GM21576 (cell line): ENCODE results near the gene MRPL14.
A peak's percentile ranks its signal among the peaks of the same experiment; 100 is the strongest.

Experiments used
- ATAC-seq: cut with Tn5 transposase; IDR thresholded peaks from one replicate; pipeline ENCODE4 v1.9.1; 2021; ENCODE audit warnings: mild to moderate bottlenecking, moderate library complexity; ENCODE audit not compliant: unreplicated experiment

MRPL14 gene

DNA sequence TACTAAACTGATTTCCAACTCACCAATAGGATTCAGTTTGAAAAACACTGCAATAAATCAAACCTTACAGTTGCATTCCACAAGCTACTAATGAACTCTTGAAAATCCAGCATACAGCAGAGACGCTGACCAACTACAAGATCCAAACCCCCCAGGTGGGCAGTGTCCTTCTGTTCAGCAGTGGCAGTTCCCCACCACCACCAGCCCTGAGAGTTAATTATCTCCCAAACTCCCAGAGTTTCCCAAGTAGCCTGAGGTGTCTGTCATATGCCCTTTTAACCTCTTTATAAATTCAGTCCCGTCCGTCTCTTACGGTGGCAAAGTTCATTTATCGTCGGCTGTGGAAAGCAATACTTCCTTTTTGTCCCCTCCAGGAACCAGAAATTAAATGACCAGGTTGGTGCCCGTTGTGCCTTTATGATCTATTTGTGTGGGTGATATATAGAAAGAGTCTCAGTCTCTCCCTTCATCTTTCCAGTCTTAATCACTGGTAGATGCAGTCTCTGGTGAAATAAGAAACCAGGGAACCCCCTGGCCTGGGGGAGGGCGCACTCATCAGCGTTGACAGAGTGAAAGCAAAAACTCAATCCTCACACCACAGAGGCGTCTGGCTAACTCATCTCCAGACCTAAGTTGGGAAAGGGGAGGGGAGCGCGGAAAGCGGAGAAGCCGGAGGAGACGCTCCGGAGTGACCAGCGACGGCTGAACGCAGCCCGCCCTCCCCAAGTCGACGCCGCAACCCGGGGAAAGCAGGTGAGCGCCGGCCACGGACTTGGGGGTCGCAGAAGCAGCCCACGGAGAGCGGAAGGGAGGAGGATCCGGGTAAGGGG lies 717 bp downstream of the MRPL14 start:
- ATAC-seq = peak; percentile 36

- ATAC-seq = no peak
These were observed 3.7 kb downstream of the MRPL14 start for GRCh38 chr6:44123544-44123943.

- ATAC-seq = no peak
These were observed 4.5 kb downstream of the MRPL14 start for GRCh38 chr6:44122801-44123200.

DNA sequence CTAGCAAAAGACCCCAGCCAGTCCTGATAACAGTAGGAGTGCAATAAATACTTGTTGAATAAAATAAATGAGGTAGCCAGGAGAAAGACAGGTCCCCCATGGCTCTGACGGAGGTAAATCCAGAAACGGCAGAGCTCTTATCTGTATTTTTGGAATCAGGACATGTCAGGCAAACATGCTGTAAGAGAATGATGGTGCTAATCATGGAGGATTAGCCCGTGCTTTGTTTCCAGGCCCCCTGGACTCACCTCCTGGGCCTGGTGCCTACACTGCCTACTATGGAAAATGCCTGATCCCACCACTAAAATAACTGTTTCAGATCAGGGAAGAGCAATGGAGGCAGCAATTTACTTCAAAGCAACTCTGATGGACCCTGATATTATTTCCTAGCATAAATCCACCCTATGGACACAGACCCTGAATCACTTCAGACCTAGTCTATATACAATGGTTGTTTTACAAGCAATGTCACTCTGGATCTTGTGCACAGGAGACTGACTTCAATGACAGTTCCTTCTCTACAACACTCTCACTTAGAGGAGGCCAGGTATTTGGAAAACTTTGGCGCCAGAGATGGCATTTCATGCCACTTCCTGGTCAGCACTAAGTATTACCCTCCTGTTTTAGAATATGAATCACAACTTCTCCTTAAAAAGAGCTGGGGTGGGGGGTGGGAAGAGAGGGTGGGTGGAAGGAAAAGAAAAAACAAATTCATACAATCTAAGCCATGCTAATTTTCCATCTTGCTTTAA lies 6.4 kb downstream of the MRPL14 start:
- ATAC-seq = no peak

- ATAC-seq = no peak
These were observed 7.5 kb downstream of the MRPL14 start for GRCh38 chr6:44119704-44120262.

DNA sequence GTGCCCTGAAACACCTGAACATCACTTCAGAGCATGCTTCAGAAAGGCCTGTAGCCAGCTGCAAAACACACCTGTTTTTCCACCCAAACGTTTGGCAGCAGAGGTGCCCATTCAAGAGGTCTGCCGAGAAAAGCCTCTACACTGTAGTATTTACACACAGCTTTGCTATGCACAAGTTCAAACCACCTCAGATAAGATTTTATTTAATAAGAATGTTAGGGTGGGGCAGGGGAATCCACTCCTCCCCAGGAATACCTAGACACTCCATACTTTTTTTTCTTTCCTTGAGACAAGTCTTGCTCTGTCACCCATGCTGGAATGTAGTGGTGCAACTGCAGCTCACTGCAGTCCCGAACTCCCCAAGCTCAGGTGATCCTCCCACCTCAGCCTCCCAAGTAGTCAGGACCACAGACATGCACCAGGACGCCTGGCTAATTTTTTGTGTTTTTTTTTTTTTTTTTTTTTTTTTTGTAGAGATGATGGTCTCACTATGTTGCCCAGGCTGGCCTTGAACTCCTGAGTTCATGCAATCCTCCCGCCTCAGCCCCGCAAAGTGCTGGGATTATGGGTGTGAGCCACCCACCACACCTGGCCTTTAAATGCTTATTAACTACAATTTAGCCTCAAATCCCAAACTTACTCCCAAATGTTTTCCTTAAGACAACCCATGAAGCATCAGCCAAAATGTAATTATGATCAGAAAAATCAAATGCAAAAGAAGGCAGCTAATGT lies 9.7 kb downstream of the MRPL14 start:
- ATAC-seq = no peak

GRCh38 chr6:44116641-44117382 lies 10.4 kb downstream of the MRPL14 start:
- ATAC-seq = no peak

DNA sequence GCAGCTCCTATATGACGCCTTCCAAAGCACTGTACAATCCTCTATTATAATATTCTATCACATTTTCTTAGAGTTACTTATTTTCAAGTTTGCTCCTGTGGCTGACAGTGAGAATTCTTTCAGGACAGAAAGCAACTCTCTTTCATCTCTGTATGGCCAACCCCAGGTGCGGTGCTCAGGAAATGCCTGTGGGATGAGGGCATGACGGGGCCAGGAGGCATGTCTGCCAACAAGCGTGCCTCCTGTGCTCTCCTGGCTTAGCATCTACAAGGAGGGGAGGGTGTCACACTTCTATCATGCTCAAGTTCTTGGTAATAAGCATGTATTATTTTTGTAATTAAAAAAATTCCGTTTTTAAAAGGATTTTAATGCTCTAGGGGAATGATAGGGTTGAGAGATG lies 11.4 kb downstream of the MRPL14 start:
- no peak for ATAC-seq

DNA sequence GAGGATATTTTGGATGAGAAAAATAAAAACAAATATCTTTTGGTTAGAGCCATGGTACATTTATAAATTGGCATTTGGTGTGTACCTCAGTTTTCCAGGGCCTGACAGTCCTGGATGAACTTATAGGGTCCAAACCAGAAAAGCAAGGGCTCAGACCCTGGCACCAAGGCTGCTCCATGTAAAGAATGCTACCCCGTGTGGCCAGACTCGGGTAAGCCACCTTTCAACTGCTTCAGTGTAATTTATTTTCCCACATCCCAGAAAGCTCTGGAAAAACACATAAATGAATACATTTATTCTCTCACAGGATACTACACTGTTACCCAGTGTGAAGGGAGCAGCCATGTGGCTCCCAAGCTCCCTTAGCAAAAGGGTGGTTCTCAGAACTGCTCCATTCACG lies 13.8 kb downstream of the MRPL14 start:
- ATAC-seq = no peak

DNA sequence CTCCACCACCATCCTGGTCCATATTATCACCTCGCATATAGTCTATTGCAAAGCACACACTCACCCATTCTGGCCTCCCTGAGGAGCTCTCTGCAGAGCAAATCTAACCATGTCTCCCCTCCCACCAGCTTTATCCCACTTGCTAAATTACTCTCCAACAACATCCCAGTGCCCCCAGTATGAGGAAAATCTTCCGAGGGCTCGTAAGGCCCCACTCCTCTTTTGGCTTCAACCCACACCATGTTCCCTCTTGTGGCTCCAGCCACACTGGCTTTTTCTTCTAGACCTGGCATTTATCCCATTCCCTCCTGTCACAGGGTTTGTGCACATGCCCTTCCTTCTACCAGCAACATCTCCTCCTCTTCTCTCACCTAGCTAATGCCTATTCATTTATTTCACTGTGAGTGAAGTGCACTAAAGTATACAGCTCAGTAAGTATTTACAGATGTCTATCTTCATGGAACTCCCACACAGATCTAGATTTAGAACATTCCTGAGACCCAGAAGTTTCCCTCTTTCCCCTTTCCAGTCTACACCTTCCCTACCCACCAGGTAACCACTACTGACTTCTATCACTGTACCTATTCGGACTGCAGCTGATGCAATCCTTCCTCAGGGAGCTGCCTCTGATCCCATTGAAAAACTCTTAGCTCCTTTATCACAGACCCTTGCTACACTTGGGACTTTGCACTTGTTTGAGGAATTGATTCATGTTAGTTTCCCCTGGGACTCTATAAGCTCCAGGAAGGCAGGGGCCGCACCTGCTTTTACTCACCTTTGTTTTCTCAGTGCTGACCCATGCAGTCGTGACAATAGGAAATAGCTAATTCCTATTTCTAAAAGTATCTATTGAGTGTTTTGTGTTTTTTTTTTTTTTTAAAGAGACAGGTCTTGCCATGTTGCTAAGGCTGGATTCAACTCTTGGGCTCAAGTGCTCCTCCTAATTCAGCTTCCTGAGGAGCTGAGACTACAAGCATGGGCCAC lies 15.5 kb downstream of the MRPL14 start:
- ATAC-seq = no peak

GRCh38 chr6:44110966-44111365 lies 16.3 kb downstream of the MRPL14 start:
- no peak for ATAC-seq

DNA sequence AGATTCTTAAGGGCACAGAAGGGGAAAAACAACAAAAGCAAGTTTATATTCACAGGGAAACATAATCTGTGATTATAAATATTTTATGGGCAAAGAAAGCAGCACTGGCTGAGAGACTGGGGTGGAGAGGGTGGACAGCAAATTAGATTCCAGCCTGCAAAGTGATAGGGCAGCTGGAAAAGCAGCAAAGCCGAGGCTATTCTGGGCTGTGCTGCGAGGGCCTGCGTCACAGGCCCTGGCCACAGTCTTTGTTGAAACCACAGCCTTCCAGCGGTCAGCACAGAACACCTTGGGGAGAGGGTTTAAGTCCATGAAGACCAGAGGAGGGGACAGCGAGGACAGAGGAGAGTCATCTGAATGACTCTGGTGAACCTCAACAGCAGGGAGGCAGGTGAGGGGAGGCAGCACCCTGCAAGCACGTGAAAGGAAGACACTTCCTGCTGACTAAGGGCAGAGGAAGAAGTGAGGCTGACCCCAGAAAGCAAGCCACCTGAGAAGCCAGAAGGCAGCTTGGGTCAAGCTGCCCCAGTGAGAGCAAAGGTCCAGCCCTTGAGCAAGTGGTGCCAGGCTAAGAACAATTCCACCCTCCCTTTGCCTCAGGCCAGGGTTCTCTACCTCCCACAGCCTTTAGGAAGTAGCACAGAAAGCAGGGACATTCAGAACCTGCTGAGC lies 17.1 kb downstream of the MRPL14 start:
- ATAC-seq = no peak

DNA sequence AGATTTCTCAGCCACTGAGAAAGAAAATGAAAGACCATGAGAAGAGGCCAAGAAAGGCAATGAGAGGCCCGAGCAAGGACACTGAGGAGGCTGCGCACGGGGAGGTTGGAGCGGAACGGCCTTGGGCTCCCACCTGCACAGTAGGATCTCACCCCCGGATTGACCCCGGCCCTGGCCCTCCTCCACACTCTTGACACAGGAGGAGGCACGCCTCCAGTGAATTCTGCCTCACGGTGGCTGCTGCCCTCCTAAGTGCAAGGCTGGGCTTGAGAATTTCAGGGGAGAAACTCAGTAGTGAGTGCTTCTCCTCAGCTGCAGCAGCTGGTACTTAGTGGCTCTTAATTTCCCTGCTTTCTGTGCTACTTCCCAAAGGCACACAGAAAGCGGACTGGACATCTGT lies 18.0 kb downstream of the MRPL14 start:
- no peak for ATAC-seq

DNA sequence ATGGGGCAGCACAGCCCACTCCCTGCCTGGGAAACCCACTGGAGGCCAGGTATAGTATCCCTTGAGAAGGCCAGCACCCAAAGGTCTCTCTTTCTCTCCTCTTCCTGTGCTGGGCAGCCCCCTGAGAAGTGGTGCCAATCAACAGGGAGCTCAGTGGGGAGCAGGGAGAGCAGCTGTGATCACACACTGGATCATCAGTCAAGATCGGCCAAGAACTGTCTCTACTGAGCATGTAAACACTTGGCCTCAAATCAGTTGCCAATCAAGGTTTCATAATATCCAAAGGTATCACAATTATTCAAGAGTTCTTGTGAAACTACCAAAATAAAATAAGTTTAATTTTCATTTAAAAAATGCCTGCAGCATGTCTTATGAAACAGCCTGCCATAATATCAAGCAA lies 18.8 kb downstream of the MRPL14 start:
- ATAC-seq = no peak

DNA sequence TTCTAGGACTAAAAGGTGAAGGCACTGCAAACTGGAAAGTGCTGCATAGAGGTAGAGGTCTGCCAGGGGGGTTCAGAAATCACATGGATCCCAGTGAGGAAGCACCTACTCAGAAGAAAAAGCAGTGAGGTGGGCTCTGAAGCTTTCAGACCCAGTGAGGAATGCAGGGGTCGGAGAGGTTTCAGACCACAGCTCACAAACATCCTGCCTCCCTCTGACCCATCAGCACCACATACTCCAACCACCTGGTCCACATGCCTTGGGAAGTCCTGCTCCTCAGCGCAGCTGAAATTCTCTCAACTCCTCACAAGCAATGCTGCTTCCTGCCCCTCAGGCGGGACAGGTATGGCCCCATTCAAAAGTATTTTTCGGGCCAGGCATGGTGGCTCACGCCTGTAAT lies 20.2 kb downstream of the MRPL14 start:
- ATAC-seq = no peak

DNA sequence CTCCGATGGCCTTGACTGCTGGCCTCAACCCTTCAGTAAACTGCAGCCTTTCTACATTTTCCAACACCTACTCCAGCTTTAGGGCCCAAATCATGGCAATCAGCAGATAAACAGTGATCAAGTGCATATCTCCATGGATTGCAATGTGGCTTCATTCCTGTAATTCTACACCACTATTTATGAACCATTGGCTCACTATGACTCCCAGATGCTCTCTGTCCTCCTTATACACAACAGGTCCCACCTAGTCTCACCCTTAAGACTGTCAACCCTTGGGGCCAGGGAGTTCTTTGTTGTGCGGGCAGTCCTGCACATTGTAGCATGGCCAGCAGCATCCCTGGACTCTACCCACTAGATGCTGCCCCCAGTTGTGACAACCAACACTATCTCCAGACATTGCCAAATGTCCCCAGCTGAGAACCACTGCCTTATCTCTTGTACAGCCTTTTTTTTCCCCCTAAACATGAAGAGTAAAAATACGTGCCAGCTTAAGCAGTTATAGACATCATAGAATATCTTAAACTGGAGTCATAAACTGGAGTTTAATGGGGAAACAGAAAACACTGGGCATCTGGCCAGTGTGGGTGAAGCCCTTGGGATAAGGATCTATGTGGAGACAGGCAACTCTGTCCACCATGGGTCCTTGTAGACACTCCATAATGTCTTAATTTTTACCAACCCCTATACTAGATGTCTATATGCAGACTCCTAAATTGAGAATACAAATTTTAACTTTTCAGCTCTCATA lies 21.1 kb downstream of the MRPL14 start:
- no peak for ATAC-seq

GRCh38 chr6:44105146-44105545 lies 22.1 kb downstream of the MRPL14 start:
- no peak for ATAC-seq

DNA sequence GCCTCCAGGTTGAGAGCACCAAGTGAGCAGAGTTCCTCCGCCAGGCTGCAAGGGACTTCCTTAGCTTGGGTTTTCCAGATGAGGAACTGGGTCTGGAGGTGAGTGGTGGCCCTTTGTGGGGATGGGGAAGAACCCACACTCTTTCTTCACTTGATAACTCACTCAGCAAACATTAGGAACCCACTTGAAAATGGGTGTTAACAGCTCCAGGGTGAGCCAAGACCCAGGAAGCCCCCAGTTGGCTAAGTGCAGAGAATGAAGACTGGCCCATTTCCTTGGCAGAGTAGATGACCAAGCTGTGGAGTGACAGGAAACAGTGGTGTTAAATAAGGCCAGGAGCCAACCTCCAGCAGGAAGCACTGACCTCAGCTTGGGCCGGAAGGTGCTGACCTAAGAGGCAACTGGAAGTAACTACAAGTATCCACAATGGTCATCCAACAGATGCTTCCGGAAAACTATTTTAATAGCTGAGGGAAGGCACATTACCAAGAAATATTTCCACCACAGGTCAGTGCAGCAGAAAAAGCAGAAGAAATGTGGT lies 22.7 kb downstream of the MRPL14 start:
- ATAC-seq = no peak
